Mesenchymal stem cell (in vitro differentiated cells and primary cell): Measurements from ENCODE around the gene HSD3B7. TPM values are rescaled to one million over a fixed set of nuclear protein-coding genes. Genes with fewer than 3 reads are reported as not detected.

Source experiments
- small RNA-seq: library from polyadenylated mRNA; stranded (forward); fragments of <200 nt; extraction: miRNeasy Mini kit (QIAGEN cat#:217004); gene quantifications from one replicate; pipeline ENCODE3, GENCODE V24; 2013; ENCODE audit warnings: low read depth

Gene HSD3B7

Small RNA genes within 50 kb of the gene (small RNA-seq; reads per million reads assigned to genes)
- gene AC135048.1, result not detected
